Measurements from ENCODE around the gene KLHL40.

Gene KLHL40

GRCh38 chr3:42668413-42668760, 16.9 kb upstream of the KLHL40 start:
- DNase-seq (ENCODE audit: low read depth) = no peak

GRCh38 chr3:42668793-42669217, 16.5 kb upstream of the KLHL40 start:
- no peak for DNase-seq (ENCODE audit: low read depth)

- DNase-seq (ENCODE audit: low read depth) = no peak
These were observed 15.2 kb upstream of the KLHL40 start for GRCh38 chr3:42670051-42670576.

GRCh38 chr3:42670670-42671069, 14.7 kb upstream of the KLHL40 start:
- DNase-seq (ENCODE audit: low read depth) = no peak

GRCh38 chr3:42672515-42672914, 12.8 kb upstream of the KLHL40 start:
- DNase-seq (ENCODE audit: low read depth) = no peak

- DNase-seq (ENCODE audit: low read depth) = no peak
These were observed 12.3 kb upstream of the KLHL40 start for GRCh38 chr3:42673082-42673481.

GRCh38 chr3:42674146-42674545, 11.2 kb upstream of the KLHL40 start:
- no peak for DNase-seq (ENCODE audit: low read depth)

- no peak for DNase-seq (ENCODE audit: low read depth)
These were observed 9.4 kb upstream of the KLHL40 start for GRCh38 chr3:42675909-42676308.

GRCh38 chr3:42678447-42678846, 6.9 kb upstream of the KLHL40 start:
- no peak for DNase-seq (ENCODE audit: low read depth)

GRCh38 chr3:42680271-42680670, 5.1 kb upstream of the KLHL40 start:
- no peak for DNase-seq (ENCODE audit: low read depth)

GRCh38 chr3:42680806-42681205, 4.5 kb upstream of the KLHL40 start:
- no peak for DNase-seq (ENCODE audit: low read depth)

GRCh38 chr3:42681361-42682038, 3.8 kb upstream of the KLHL40 start:
- no peak for DNase-seq (ENCODE audit: low read depth)

- no peak for DNase-seq (ENCODE audit: low read depth)
These were observed 2.9 kb upstream of the KLHL40 start for GRCh38 chr3:42682301-42683070.

- no peak for DNase-seq (ENCODE audit: low read depth)
These were observed 1.3 kb upstream of the KLHL40 start for GRCh38 chr3:42683875-42684598.

- no peak for DNase-seq (ENCODE audit: low read depth)
These were observed 540 bp upstream of the KLHL40 start for GRCh38 chr3:42684632-42685362.

- no peak for DNase-seq (ENCODE audit: low read depth)
These were observed 819 bp downstream of the KLHL40 start for GRCh38 chr3:42685891-42686820.

- DNase-seq (ENCODE audit: low read depth) = no peak
These were observed 1.7 kb downstream of the KLHL40 start for GRCh38 chr3:42686832-42687650.

- no peak for DNase-seq (ENCODE audit: low read depth)
These were observed 2.7 kb downstream of the KLHL40 start for GRCh38 chr3:42688016-42688415.

GRCh38 chr3:42688487-42689420, 3.4 kb downstream of the KLHL40 start:
- no peak for DNase-seq (ENCODE audit: low read depth)

Measured in T follicular helper cell (primary cell).